PC-9 (cell line): ENCODE results near the gene OCEL1.

Source experiments
- EZH2 ChIP-seq: fragments of 200-600 bp; sonication (generic); IDR thresholded peaks from 2 replicates; pipeline ENCODE4 v1.8.0; 2017; ENCODE audit warnings: antibody characterized with exemption, low read depth
- TF ChIP-seq, protein P1 (sequence below): fragments of 200-600 bp; sonication (generic); conservative IDR thresholded peaks from 2 replicates; pipeline ENCODE4 v1.6.1; 2017; ENCODE audit warnings: mixed run types, antibody characterized with exemption, mild to moderate bottlenecking, moderate library complexity

- TF ChIP-seq EZH2 = no peak
- TF ChIP-seq, protein P1, sequence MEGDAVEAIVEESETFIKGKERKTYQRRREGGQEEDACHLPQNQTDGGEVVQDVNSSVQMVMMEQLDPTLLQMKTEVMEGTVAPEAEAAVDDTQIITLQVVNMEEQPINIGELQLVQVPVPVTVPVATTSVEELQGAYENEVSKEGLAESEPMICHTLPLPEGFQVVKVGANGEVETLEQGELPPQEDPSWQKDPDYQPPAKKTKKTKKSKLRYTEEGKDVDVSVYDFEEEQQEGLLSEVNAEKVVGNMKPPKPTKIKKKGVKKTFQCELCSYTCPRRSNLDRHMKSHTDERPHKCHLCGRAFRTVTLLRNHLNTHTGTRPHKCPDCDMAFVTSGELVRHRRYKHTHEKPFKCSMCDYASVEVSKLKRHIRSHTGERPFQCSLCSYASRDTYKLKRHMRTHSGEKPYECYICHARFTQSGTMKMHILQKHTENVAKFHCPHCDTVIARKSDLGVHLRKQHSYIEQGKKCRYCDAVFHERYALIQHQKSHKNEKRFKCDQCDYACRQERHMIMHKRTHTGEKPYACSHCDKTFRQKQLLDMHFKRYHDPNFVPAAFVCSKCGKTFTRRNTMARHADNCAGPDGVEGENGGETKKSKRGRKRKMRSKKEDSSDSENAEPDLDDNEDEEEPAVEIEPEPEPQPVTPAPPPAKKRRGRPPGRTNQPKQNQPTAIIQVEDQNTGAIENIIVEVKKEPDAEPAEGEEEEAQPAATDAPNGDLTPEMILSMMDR = no peak
These were observed 16.6 kb downstream of the OCEL1 start for GRCh38 chr19:17242431-17243208.
